HG03439 (cell line): ENCODE data around the gene RNF20.
"Not testable (repeated sequence)": the region's sequence is repeated elsewhere in the genome, so short reads cannot be mapped to it uniquely, and the experiment has no call there.

Source experiments
- ATAC-seq: cut with Tn5 transposase; IDR thresholded peaks from one replicate; pipeline ENCODE4 v1.9.1; 2021; ENCODE audit warnings: mild to moderate bottlenecking, moderate library complexity; ENCODE audit not compliant: unreplicated experiment

RNF20 gene

GRCh38 chr9:101536351-101536750 is 2.7 kb downstream of the RNF20 start:
- no peak for ATAC-seq

GRCh38 chr9:101536938-101537337 is 3.3 kb downstream of the RNF20 start:
- no peak for ATAC-seq

GRCh38 chr9:101540069-101540468 is 6.4 kb downstream of the RNF20 start:
- no peak for ATAC-seq

- ATAC-seq: no peak
These were observed 9.6 kb downstream of the RNF20 start for GRCh38 chr9:101543098-101543735.

GRCh38 chr9:101549472-101550098 is 15.9 kb downstream of the RNF20 start:
- not testable (repeated sequence) for ATAC-seq

GRCh38 chr9:101561740-101562139 is 28.1 kb downstream of the RNF20 start:
- no peak for ATAC-seq

- no peak for ATAC-seq
These were observed 29.3 kb downstream of the RNF20 start for GRCh38 chr9:101562966-101563365.

GRCh38 chr9:101564252-101564651 is 30.6 kb downstream of the RNF20 start:
- no peak for ATAC-seq

- ATAC-seq: no peak
These were observed 33.5 kb downstream of the RNF20 start for GRCh38 chr9:101566904-101567724.

GRCh38 chr9:101567725-101568350 is 34.2 kb downstream of the RNF20 start:
- ATAC-seq: no peak

- ATAC-seq: no peak
These were observed 36.3 kb downstream of the RNF20 start for GRCh38 chr9:101569741-101570501.

GRCh38 chr9:101571114-101571513 is 37.5 kb downstream of the RNF20 start:
- ATAC-seq: no peak

- ATAC-seq: no peak
These were observed 38.7 kb downstream of the RNF20 start for GRCh38 chr9:101572316-101572715.

GRCh38 chr9:101574731-101575333 is 41.2 kb downstream of the RNF20 start:
- no peak for ATAC-seq

- ATAC-seq: no peak
These were observed 44.7 kb downstream of the RNF20 start for GRCh38 chr9:101578378-101578777.

GRCh38 chr9:101579711-101580545 is 46.3 kb downstream of the RNF20 start:
- no peak for ATAC-seq

GRCh38 chr9:101582553-101582952 is 48.9 kb downstream of the RNF20 start:
- no peak for ATAC-seq

- ATAC-seq: no peak
These were observed 52.1 kb downstream of the RNF20 start for GRCh38 chr9:101585740-101586139.

GRCh38 chr9:101586651-101587050 is 53.0 kb downstream of the RNF20 start:
- ATAC-seq: no peak
